Muscle of leg (tissue), 11 donors: ENCODE measurements around the gene MVD. TPM values are rescaled to one million over a fixed set of nuclear protein-coding genes. Genes with fewer than 3 reads are reported as not detected.

Experiments used
- DNase-seq: peaks from one replicate; pipeline ENCODE4 v3.0.0; 2013
- H3K27ac ChIP-seq: one replicate; pipeline ENCODE4 v1.5.1; 2013; ENCODE audit warnings: mild to moderate bottlenecking, low read length, control low read depth
- H3K27me3 ChIP-seq: one replicate; pipeline ENCODE4 v1.6.1; 2013; ENCODE audit warnings: low read length; ENCODE audit not compliant: control insufficient read depth, insufficient read depth
- H3K36me3 ChIP-seq: one replicate; pipeline ENCODE4 v1.6.1; 2013; ENCODE audit warnings: low read length; ENCODE audit not compliant: control insufficient read depth, insufficient read depth
- H3K4me1 ChIP-seq: one replicate; pipeline ENCODE4 v1.6.1; 2013; ENCODE audit warnings: low read length; ENCODE audit not compliant: control insufficient read depth, insufficient read depth
- H3K4me3 ChIP-seq: one replicate; pipeline ENCODE4 v1.5.1; 2013; ENCODE audit warnings: low read length, control low read depth
- H3K9me3 ChIP-seq: replicated peaks from 2 replicates; pipeline ENCODE4 v1.6.1; 2013; ENCODE audit warnings: low read depth, low read length; ENCODE audit not compliant: control insufficient read depth
- WGBS: methylation state at CpG from one replicate; pipeline ENCODE4 v1.1.5; 2013; ENCODE audit warnings: missing lambda C conversion rate; ENCODE audit not compliant: insufficient coverage; 5-methylcytosine and 5-hydroxymethylcytosine counted together
- polyA plus RNA-seq, 8 donors: library from polyadenylated mRNA; unstranded; fragments of 120-200 nt; gene quantifications; one replicate each; pipeline versions ENCODE4 v1.2.1 to v1.2.3, GENCODE V29; 2013; ENCODE audit warnings: inconsistent platforms in 1 of 8, low replicate concordance in 1 of 8; ENCODE audit not compliant: insufficient read length in 8 of 8, insufficient read depth in 1 of 8
- total RNA-seq: library from RNA; stranded (reverse); fragments of 120-200 nt; gene quantifications from one replicate; pipeline ENCODE4 v1.2.4, GENCODE V29; 2013

The MVD gene
- total and polyA plus RNA-seq, 9 donors: 26.9 to 45.2 (median 34.3) TPM

GRCh38 chr16:88650749-88651275 lies 12.1 kb downstream of the MVD start, which contains the start of gene CYBA:
Gene CYBA (minus strand): TSS chr16:88651053. CDS start chr16:88651013, 40 bp downstream.
- Histone ChIP-seq H3K4me3 (peak within 1 kb of the TSS; percentile 65), H3K36me3 (peaks cover 42% of the 10 kb centered on the region), H3K9me3 (no peaks in the 10 kb centered on the region), H3K27ac (peak within 1 kb of the TSS; percentile 66), H3K27me3 (no peaks in the 10 kb centered on the region), H3K4me1 (peaks cover 27% of the 10 kb centered on the region)
- peak; percentile 72 for DNase-seq
- 0% methylated on average over 40 of the region's 41 CpGs for WGBS

- H3K36me3 ChIP-seq: peaks cover 35% of the 10 kb centered on the region
- H3K4me1 ChIP-seq: peaks cover 27% of the 10 kb centered on the region
- peak overlapping the region; percentile 7 for H3K27ac ChIP-seq
- WGBS: 10% methylated on average over 29 of the region's 37 CpGs
- no peak for DNase-seq
- no peaks in the 10 kb centered on the region for H3K9me3 ChIP-seq
- H3K4me3 ChIP-seq: peak overlapping the region; percentile 65
- no peaks in the 10 kb centered on the region for H3K27me3 ChIP-seq
Measured at GRCh38 chr16:88649924-88650748, 12.8 kb downstream of the MVD start.

- Histone ChIP-seq H3K36me3 (peaks cover 28% of the 10 kb centered on the region), H3K9me3 (no peaks in the 10 kb centered on the region), H3K4me3 (peak overlapping the region; percentile 65), H3K27me3 (no peaks in the 10 kb centered on the region), H3K27ac (no peak overlapping the region), H3K4me1 (peaks cover 27% of the 10 kb centered on the region)
- 61% methylated on average over 19 of the region's 20 CpGs for WGBS
- peak; percentile 38 for DNase-seq
Measured at GRCh38 chr16:88649195-88649923, 13.5 kb downstream of the MVD start.

- no peak for DNase-seq
- H3K36me3 ChIP-seq: peaks cover 9% of the 10 kb centered on the region
- H3K4me1 ChIP-seq: peaks cover 27% of the 10 kb centered on the region
- H3K27me3 ChIP-seq: no peaks in the 10 kb centered on the region
- no peaks in the 10 kb centered on the region for H3K9me3 ChIP-seq
- 86% methylated on average over 9 of the region's 22 CpGs for WGBS
- no peak overlapping the region for H3K27ac ChIP-seq
- no peak overlapping the region for H3K4me3 ChIP-seq
Measured at GRCh38 chr16:88647178-88648070, 15.5 kb downstream of the MVD start.

- no peak for DNase-seq
- Histone ChIP-seq H3K4me3 (no peak overlapping the region), H3K27ac (no peak overlapping the region), H3K27me3 (peaks cover 2% of the 10 kb centered on the region), H3K9me3 (no peaks in the 10 kb centered on the region), H3K36me3 (peaks cover 5% of the 10 kb centered on the region), H3K4me1 (peaks cover 22% of the 10 kb centered on the region)
- WGBS: 73% methylated on average over 17 of the region's 28 CpGs
Measured at GRCh38 chr16:88646345-88647034, 16.4 kb downstream of the MVD start.

GRCh38 chr16:88645941-88646340 lies 16.9 kb downstream of the MVD start:
- Histone ChIP-seq H3K9me3 (no peaks in the 10 kb centered on the region), H3K36me3 (peaks cover 5% of the 10 kb centered on the region), H3K4me1 (peaks cover 16% of the 10 kb centered on the region), H3K4me3 (no peak overlapping the region), H3K27me3 (peaks cover 5% of the 10 kb centered on the region), H3K27ac (no peak overlapping the region)
- DNase-seq: no peak
- WGBS: 84% methylated on average over 23 of the region's 23 CpGs

GRCh38 chr16:88645455-88645854 lies 17.4 kb downstream of the MVD start:
- Histone ChIP-seq H3K36me3 (peaks cover 5% of the 10 kb centered on the region), H3K9me3 (no peaks in the 10 kb centered on the region), H3K27ac (no peak overlapping the region), H3K4me1 (peaks cover 14% of the 10 kb centered on the region), H3K27me3 (peaks cover 10% of the 10 kb centered on the region), H3K4me3 (no peak overlapping the region)
- DNase-seq: no peak
- WGBS: 92% methylated on average over 16 of the region's 16 CpGs

GRCh38 chr16:88643644-88643932 lies 19.3 kb downstream of the MVD start:
- no peak overlapping the region for H3K27ac ChIP-seq
- no peaks in the 10 kb centered on the region for H3K36me3 ChIP-seq
- peaks cover 29% of the 10 kb centered on the region for H3K27me3 ChIP-seq
- H3K4me3 ChIP-seq: no peak overlapping the region
- WGBS: 91% methylated on average over 7 of the region's 9 CpGs
- peaks cover 5% of the 10 kb centered on the region for H3K4me1 ChIP-seq
- H3K9me3 ChIP-seq: no peaks in the 10 kb centered on the region
- no peak for DNase-seq

GRCh38 chr16:88642881-88643643 lies 19.8 kb downstream of the MVD start:
- WGBS: 84% methylated on average over 37 of the region's 58 CpGs
- DNase-seq: no peak
- Histone ChIP-seq H3K27me3 (peaks cover 34% of the 10 kb centered on the region), H3K4me3 (no peak overlapping the region), H3K4me1 (peaks cover 5% of the 10 kb centered on the region), H3K27ac (no peak overlapping the region), H3K9me3 (no peaks in the 10 kb centered on the region), H3K36me3 (no peaks in the 10 kb centered on the region)
